B cell (primary cell): ENCODE results near the gene CRMP1.

Experiments
- CTCF ChIP-seq: fragments of 200-600 bp; IDR thresholded peaks from one replicate; pipeline ENCODE4 v1.8.0; 2022; ENCODE audit warnings: antibody characterized with exemption, mild to moderate bottlenecking
- EZH2 ChIP-seq: IDR thresholded peaks from 2 replicates; pipeline ENCODE4 v1.6.1; 2012; ENCODE audit warnings: borderline replicate concordance, low read depth, mild to moderate bottlenecking, moderate library complexity, low read length; ENCODE audit not compliant: insufficient read depth, poor library complexity, severe bottlenecking

DNA sequence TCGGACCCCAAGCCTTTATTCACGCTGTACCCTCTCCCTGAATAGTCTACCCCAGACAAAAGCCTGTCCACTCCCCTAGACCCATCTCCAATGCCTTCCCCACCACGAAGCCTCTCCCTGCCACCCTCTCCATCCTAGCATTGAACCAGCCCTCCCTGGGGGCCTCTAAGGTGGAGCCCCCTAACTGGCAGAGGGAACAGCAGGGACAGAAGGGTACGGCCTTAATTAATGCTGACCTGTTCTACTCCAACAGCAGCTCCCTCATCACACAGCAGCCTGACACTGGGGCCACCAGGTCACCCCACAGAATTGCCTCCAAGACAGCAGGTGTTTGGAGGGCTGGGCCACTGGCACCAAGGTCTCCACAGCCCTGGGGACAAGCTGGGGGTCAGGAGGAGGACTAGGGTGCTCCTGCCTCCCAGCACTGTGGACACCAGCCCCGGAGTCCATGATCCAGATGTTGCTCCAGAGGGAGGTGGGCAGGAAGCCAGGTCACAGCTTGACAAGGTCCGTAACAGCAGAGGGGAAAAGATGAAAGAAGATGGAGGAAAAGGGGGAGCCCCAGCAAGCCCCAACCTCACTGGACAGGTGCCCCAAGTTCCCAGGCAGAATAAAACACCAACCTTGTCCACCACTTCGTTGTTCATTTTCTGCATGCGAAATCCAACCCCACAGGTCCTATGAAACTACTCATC, 3.7 kb downstream of the CRMP1 start:
- no peak for TF ChIP-seq CTCF
- TF ChIP-seq EZH2, result no peak
